Measurements from ENCODE around the gene ARHGAP24. TPM values are rescaled to one million over a fixed set of nuclear protein-coding genes. Genes with fewer than 3 reads are reported as not detected.

Gene ARHGAP24
- polyA plus RNA-seq, 1 of the 3 experiments (the other 2 are of a cell fraction): 1.4 TPM

- no peaks in the 10 kb centered on the region for H3K9me2 ChIP-seq
- no peak for DNase-seq
- no peaks in the 10 kb centered on the region for H3K36me3 ChIP-seq (replicated peaks in 1 of 2; ENCODE audit: control insufficient read depth in 1 of 2, insufficient read depth in 2 of 2, low read length in 1 of 2)
- H3K4me2 ChIP-seq: no peak overlapping the region
- no peaks in the 10 kb centered on the region for H3K27me3 ChIP-seq (ENCODE audit: insufficient read depth)
- H2AFZ ChIP-seq (ENCODE audit: low read depth): no peak overlapping the region
- H3K9me3 ChIP-seq: 0 out of 2 replicates have a peak, but pooled peaks cover 3% of the 10 kb centered on the region
- WGBS (ENCODE audit: low lambda C conversion rate): 75% methylated on average over 1 of the region's 1 CpG
- no peak overlapping the region for H3K9ac ChIP-seq
- no peaks in the 10 kb centered on the region for H3F3A ChIP-seq (replicated peaks; ENCODE audit: insufficient read depth)
- POLR2A ChIA-PET: no interaction called here
- no peaks in the 10 kb centered on the region for H3K79me2 ChIP-seq (ENCODE audit: insufficient read depth)
- CTCF ChIA-PET: no interaction called here
- no peak overlapping the region for H3K4me3 ChIP-seq (ENCODE audit: low read depth in 2 of 2, low read length in 1 of 2)
- H3K4me1 ChIP-seq (ENCODE audit: control insufficient read depth in 1 of 2, insufficient read depth in 2 of 2, low read depth in 1 of 2, low read length in 1 of 2): no peaks in the 10 kb centered on the region
- no peaks in the 10 kb centered on the region for H4K20me1 ChIP-seq (ENCODE audit: insufficient read depth)
- H3K27ac ChIP-seq (ENCODE audit: low read depth in 2 of 2, low read length in 1 of 2): no peak overlapping the region
- TF ChIP-seq REST (IDR thresholded peaks at IDR 0.05; ENCODE audit: low read depth, low read length) (no peak), CTCF (IDR thresholded peaks at IDR 0.05) (no peak), RCOR1 (IDR thresholded peaks at IDR 0.05; ENCODE audit: low read length) (no peak), JUND (IDR thresholded peaks at IDR 0.05) (no peak), SIN3A (IDR thresholded peaks at IDR 0.05; ENCODE audit: borderline replicate concordance, low read depth, low read length) (no peak), CHD2 (IDR thresholded peaks at IDR 0.05; ENCODE audit: low read length, partially characterized antibody) (no peak), RAD21 (IDR thresholded peaks at IDR 0.05; ENCODE audit: low read length) (no peak), MAX (IDR thresholded peaks at IDR 0.05; ENCODE audit: low read depth) (no peak), NFIC (IDR thresholded peaks at IDR 0.05; ENCODE audit: borderline replicate concordance) (no peak), GABPA (IDR thresholded peaks at IDR 0.05; ENCODE audit: low read depth) (no peak), TEAD4 (IDR thresholded peaks at IDR 0.05; ENCODE audit: borderline replicate concordance, insufficient read depth) (no peak), PBX3 (IDR thresholded peaks at IDR 0.05) (no peak), ZBTB33 (IDR thresholded peaks at IDR 0.05; ENCODE audit: borderline replicate concordance, low read depth) (no peak), FOSL2 (IDR thresholded peaks at IDR 0.05; ENCODE audit: borderline replicate concordance, low read depth) (no peak), SMC3 (IDR thresholded peaks at IDR 0.05; ENCODE audit: low read depth, low read length) (no peak), USF2 (IDR thresholded peaks at IDR 0.05; ENCODE audit: borderline replicate concordance, low read depth, low read length) (no peak), ELF1 (IDR thresholded peaks at IDR 0.05) (no peak), GATA2 (CRISPR knock-in tag; IDR thresholded peaks at IDR 0.05) (no peak), FOXM1 (IDR thresholded peaks at IDR 0.05; ENCODE audit: low read depth) (no peak), TCF12 (IDR thresholded peaks at IDR 0.05) (no peak)
Observed at GRCh38 chr4:85555206-85555605, 80.3 kb downstream of the ARHGAP24 start.

All from SK-N-SH (cell line).